ENCODE measurements around the gene PROSER1.
"Not testable (repeated sequence)": the region's sequence is repeated elsewhere in the genome, so short reads cannot be mapped to it uniquely, and the experiment has no call there.

PROSER1 gene

DNA sequence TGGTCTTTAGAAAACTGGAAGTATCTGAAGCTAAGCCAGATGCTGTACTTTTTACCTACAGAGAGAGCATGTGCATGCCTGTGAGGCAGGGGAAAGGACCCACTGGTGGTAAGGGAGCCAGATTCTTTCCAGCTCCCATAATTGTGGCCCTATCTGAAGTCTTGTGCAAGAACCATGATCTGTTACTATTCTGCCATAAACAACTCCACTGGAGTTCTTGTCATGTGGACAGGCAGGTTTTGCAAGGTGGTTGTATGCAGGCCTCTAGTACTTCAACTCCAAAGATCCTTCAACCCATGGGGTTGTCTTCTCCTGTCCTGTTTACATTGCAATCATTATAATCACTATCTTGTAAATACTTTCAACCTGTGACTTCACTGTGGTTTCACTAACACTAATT is 14.1 kb downstream of the PROSER1 start:
- no peak for DNase-seq

DNA sequence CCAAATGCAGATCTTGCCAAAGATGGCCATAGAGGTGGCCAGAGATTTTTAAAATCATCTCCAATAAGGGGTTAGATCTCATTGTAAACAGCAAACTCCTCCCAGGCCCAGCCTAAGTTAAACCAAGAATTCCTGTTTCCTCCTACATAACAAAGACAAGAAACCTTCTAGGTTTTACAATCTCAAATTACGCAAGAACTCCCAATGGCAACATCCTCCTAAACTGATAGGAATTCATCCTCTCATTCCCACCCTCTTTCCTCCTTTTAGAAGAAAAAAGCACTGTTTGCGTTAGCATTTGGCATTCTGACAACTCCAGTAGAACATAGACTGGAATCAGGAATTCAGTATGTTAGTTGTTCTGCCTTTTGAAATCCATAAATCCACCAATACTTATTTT is 14.6 kb downstream of the PROSER1 start:
- no peak for DNase-seq

DNA sequence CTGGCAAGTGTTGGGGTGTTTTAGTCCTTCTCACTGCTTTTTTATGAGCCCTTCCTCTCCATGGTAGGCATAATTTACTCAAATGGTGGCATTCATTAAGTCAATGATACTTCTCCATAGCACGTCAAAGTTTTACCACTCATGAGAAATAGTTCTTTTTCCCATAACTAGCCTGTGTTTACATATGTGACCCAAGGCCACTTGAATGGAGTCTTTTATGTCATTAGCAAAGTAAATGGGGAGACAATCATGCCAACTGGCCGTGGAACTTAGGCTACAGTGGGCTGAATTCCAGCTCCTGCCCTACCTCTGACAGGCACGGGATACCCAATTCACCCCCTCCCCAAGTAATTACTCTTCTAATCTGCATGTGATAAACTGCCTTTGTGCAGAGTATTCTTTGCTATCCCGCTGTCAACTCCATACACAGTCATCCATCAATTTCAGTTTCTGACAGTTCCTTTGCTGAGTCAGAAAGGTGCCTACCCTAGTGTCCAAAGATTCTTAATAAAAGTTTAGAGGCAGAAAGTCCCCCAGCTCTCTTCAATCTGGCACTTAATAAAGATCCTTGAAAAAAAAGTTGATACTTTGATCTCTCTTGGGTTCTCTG is 16.9 kb downstream of the PROSER1 start:
- no peak for DNase-seq

DNA sequence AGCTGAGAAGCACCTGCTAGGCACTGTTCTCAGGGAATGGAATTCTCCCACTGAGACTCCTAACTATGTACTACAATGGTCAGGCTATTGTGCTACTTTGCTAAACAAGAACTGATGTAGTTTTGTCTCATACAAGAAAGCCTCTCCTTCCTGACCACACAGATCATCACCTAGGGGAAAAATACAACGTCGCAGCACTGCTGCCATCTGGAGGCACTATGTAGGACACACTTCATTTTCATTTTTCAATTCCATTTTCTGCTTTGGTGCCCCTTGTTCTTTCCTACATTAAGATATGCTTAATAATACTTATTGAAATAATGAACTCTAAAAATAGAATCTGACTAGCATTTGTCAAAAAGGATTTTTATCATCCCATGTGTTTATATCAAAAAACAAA is 21.1 kb downstream of the PROSER1 start:
- peak in 1 of 2 donors; percentile 24 for DNase-seq

DNA sequence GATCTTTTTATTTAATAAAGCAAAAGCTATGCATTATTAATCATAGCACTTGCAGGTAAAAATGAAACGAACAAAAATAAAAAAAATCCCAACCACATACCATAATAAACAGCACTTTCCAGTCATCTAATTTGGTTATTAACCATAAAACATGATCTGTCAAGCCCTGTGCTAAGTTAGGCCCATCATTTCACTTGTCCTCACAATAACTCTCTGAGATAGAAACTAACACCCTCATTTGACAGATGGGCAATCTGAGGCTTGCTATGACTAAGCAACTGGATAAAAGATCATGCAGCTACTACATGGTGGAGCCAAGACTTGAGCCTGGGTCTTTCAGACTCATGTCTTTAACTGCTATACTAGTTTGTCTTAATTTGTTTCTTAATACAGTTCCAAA is 21.8 kb downstream of the PROSER1 start:
- no peak for DNase-seq

DNA sequence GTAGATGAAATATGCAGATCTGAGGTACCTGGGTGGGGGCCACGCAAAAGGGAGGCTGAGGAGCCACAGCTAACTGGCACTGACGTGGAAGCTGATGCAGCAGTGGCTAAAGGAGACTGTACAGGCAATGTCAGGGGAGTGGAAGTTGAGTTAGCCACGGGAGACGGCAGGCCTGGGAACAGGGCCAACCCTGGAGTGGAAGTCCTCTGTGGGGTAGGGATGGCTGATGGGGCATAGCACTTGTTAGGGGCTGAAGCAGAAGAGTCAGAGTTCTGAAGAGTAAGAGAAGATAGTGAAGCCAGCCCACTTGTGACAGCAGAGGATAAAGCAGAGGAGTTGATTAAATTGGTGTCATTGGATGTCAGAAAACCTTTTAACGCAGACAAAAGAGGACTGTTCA is 24.4 kb downstream of the PROSER1 start:
- no peak for DNase-seq

DNA sequence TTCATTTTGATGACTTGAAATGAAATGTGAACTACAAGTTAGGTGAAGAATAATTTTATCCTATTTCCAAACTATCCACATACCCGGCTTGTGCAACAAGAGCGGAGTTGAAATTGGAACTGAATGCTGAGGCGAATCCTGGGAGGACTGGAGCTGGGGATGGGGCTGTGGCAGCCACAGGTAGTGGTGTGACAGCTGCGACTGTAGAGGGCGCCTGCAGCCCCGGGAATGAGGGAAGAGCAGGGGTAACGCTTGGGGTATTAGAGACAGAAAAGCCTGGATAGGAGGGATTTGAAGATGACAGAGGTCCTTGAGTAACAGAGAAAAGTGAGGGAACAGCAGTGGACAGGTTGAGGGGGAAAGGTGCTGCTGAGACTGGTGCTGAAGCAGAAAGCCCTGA is 25.3 kb downstream of the PROSER1 start:
- DNase-seq, result no peak

DNA sequence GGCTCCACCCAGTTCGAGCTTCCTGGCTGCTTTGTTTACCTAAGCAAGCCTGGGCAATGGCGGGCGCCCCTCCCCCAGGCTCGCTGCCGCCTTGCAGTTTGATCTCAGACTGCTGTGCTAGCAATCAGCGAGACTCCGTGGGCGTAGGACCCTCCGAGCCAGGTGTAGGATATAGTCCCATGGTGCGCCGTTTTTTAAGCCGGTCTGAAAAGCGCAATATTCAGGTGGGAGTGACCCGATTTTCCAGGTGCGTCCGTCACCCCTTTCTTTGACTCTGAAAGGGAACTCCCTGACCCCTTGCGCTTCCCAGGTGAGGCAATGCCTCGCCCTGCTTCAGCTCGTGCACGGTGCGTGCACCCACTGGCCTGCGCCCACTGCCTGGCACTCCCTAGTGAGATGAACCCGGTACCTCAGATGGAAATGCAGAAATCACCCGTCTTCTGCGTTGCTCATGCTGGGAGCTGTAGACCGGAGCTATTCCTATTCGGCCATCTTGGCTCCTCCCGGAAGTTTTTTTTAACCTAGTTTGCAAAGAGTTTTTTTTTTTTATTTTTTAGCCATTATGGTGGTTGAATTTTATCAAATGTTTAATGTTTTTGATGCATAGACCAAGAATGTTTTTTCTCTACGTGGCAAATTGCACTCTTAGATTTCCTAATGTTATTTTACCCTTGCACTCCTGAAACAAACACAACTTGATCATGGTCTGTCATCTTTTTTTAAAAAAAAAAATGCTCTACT is 31.3 kb downstream of the PROSER1 start:
- DNase-seq, result not testable (repeated sequence)

DNA sequence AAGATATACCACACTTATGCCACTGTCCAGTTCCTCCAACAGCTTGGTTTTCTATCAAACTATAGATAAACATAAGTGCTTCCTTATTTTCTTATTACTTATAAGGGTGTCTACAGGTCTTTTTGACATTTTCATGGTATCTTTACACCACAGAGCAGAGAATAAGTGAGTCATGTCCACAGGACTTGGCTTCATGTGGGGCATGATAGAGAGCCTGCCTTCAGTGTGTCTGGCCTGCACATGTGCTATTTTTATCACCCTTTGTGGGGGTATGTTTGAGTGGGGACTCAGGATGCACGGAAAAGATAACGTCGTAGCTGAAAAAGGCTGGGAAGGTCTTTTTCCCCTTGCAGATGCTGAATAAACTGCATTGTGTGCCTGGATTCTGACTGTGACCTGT is 39.1 kb downstream of the PROSER1 start:
- no peak for DNase-seq

DNA sequence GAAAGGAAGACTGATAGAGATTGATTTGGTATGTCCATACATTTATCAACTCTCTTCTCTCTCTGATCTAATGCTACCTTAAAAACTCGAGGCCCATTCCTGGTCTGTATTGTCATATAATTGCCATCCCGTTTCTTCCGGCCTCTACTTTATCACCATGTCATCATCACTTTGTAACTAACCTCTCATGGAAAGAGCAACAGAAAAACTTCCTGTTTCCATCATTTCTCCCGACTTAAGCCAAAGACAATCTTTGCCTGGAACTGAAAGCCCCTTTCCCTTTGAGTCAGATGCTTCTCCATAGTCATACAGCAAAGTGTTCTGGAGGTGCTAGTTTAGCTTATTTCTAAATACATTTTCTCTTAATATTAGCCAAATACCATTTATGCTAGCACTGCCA is 44.5 kb downstream of the PROSER1 start:
- no peak for DNase-seq

DNA sequence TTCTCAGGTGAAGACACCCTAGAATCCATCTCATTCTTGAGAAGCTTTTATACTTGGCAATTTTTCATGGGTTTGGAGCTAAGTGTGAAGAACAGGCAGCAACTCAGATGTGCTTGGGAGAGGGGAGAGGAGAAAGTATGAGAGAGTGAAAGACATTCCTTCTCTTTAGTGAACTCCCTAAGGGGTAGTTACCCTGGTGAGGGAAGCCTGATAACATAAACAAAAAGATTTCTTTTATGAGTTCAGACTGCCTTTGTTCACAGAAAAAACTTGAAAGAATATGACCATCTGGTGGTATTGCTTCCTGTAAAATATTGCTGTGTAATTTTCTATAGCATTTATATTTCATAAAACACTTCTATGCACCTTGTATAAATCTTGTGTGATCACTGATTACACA is 47.2 kb downstream of the PROSER1 start, which contains the start of gene STOML3:
Gene STOML3, minus strand, starts transcription at position 139 of the 400 bp plus-strand sequence. Its CDS starts 110 bp downstream, at position 29.
- DNase-seq, result no peak

DNA sequence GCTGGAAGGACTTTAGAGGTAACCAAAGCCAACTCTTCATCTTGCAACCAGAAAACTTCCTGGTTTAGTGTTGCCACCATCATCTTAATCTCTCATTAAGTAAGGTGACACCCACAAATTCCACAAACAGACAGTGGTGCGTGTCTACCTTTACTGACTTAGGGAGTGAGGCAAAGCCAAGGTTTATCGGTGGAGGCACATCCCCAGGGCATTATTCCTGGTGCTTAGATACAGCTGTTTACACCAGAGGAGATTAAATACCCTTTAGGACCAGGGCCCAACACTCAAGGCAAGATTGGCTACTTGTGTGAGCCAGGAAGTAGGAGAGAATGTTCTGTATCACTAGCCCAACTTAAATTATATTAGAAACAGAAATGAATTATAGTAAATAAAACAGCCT is 56.8 kb downstream of the PROSER1 start:
- DNase-seq, result no peak

DNA sequence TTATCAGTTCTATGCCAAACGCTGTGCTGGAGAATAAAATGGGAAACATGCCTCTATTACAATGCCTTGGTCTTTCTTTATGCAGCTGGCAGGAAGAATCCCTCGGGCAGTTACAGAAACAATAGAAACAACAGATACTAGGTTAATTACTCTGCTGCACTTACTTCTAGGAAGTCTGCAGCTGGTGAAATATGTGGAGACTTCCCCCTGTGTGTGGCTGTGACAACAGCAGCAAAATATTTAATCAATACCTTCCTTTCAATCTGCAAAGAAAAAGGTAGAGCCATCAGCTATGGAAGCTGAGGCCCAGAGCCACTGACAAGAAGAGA is 57.2 kb downstream of the PROSER1 start:
- no peak for DNase-seq

DNA sequence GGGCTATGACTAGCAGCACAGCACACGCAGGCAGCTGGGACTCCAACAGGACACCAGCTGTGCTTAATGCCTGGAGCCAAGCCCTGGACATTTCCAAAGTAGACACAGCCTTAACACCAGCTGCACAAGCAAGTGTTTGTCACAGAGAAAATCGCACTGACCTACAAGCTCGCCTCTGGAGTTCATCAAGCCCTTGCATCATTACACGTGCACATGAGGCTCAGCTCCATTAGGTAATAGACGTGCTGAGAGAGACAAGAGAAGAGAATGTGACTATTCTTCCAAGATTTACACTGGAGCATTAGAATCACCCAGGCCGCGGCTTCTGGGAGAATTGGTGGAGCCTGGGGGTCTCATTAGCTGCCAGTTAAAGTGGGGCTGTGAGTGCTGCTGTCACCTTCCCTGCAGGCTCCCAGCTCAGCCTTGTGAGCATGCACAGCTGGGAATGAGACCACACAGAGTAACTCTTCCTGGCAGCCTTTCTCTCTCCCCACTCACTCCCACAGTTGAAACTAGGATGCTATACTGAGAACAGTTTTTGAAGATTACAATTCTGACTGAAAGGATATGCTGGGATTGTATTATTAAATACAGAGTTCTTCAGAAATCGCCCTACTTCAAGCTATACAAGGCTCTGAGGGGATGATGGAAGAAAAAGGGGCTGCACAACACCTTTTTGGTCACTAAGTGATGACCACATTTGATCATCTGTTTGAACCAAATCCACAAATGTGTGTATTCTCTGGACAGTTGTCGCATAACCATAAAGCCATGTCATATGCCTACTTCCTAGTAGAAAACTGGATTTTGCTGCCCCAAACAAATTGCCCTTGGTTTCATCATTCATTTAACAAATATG is 57.8 kb downstream of the PROSER1 start:
- DNase-seq, result no peak

DNA sequence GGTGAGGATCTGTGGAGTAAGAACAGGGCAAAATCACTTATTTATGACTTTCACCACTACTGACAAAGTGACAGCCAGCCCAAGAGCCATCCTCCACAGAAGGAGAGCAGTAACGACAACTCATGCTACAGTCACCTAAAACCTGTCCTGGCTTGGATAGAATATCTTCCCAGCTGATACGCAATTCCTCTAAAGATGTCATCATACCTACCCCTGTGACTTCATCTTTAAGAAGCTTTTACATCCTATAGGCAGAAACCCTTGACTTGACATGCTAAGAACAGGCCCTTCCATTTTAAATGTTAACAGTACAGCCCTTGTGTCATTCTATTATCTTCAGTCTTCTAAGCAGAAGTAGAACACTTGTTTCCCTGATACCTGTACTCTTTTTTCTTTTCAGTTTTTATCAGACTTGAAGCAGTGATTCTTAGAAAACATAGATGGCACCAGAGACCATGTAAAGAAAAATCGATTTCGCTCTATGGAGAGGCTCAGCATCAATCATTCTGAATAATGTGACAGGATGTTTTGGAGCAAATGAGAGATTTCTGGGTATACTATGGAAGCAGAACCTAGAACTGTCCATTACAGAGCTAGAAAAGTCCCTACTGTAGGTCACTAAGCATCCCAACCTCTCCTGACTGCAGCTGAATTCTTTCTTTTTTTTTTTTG is 67.4 kb downstream of the PROSER1 start:
- DNase-seq, result no peak

DNA sequence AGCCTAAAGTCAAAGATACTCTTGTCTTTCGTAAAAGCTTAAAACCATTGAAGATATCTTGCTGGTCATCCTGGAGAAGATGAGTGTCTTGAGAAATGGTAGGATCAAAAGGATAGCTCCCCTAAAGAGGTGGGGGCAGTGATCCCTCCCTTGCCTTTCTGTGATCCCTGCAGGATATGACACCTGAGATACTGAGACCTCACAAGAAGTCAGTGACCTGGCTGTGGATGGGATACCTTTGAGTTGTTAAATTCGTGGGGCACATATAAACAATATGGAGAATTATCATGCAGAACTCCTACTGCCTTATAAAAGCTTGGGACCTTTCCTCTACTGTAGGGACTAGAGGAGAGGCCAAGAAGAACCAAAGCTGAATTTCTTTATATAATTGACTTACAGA is 68.7 kb downstream of the PROSER1 start:
- no peak for DNase-seq

DNA sequence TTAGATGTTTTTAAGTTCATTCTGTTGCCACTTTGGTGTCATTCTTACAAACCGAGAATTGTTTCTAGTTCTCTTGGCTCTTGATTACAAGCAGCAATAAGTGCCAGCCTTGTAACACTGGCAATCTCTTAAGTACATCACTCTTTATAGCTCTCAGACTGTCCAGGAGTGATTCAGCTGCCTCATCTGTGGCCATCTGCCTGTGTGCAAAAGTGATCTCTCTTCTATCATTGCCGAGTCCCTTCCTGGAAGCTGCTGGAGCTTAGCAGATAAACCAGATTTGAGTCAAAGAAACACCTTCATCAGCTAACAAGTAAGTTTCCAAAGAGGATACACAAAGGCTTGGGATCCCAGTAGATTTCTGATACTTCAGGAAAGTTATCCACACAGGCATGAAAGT is 70.4 kb downstream of the PROSER1 start:
- no peak for DNase-seq

DNA sequence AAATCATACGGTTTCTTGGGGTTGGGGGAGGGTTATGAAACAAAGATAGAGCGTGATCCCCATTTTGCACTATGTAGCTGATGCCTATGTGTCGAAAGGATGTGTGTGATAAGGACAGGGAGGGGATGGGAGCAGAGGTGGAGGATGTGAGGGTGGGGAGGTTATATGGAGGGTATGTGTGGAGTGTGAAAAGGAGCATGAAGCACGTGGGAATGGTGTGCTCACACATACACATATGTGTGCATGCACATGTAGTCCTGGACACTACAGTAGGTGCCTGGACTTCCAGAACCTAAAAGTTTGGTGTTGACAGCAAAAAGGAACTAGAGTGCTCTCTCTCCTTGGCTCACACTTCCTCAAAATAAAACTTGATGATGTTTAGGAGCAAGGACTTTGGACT is 72.6 kb downstream of the PROSER1 start:
- no peak for DNase-seq

DNA sequence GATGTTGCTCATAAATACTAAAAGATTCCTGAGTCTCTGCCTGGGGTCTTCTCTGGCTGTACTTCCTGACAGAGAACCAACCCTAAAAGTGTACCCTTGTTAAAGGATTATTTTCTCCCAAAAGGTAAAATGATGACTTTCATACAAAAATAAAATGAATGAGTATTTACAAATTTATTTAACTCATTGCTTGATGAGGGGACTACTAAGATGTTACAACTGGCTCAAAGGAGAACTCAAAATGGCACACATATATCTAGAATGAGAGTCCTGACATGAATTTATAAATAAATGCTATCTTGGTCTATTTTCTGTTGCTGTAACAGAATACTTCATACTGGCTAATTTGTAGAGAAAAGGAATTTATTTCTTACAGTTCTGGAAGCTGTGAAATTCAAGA is 77.7 kb downstream of the PROSER1 start:
- DNase-seq, result no peak
